ENCODE data around the gene ATP9A. TPM values are rescaled to one million over a fixed set of nuclear protein-coding genes. Genes with fewer than 3 reads are reported as not detected.

Gene ATP9A
- total RNA-seq, 1 experiment from 2014 or later: 7.3 TPM

DNA sequence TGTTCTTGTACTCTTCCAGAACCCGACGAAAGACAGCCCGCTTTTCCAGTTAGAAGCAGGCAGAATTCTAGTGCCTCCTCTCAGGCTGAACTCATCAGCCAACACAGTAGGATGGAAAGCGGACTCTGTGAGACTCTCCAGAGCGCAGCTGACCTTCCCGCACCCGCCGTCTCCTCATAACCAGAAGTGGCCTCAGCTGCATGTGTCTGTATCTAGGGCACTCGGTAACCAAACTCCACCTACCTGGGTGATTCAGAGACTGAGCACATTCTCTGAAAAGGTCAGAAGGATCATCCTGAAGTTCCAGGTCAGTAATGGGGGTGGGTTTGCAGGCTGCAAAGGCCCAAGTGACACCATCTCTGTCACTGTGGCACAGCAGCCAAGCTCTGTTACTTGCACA lies 158.9 kb downstream of the ATP9A start:
- no peaks in the 10 kb centered on the region for H3K4me1 Mint-ChIP-seq (ENCODE audit: insufficient read depth, unreplicated experiment)
- intact Hi-C loops (cut with micrococcal nuclease): no loop called here
- no peak overlapping the region for H3K27ac Mint-ChIP-seq (ENCODE audit: low read depth, unreplicated experiment)
- ChIA-PET POLR2A (no interaction called here), CTCF (interaction anchor here (1.4 to 2.4 kb wide), 4 partner anchors 10 to 622 kb away, joined by 3 to 17 read pairs (median 8); no protein-coding TSS in a partner anchor)
- peaks cover 5% of the 10 kb centered on the region for H3K36me3 Mint-ChIP-seq (ENCODE audit: insufficient read depth, unreplicated experiment)
- no peak for DNase-seq (ENCODE audit: unreplicated experiment)
- BruUV-seq (replicated peaks): no TSS peak
- H3K9me3 Mint-ChIP-seq (ENCODE audit: unreplicated experiment): no peaks in the 10 kb centered on the region
- no peaks in the 10 kb centered on the region for H3K27me3 Mint-ChIP-seq (ENCODE audit: insufficient read depth, unreplicated experiment)
- TF ChIP-seq, protein P1, sequence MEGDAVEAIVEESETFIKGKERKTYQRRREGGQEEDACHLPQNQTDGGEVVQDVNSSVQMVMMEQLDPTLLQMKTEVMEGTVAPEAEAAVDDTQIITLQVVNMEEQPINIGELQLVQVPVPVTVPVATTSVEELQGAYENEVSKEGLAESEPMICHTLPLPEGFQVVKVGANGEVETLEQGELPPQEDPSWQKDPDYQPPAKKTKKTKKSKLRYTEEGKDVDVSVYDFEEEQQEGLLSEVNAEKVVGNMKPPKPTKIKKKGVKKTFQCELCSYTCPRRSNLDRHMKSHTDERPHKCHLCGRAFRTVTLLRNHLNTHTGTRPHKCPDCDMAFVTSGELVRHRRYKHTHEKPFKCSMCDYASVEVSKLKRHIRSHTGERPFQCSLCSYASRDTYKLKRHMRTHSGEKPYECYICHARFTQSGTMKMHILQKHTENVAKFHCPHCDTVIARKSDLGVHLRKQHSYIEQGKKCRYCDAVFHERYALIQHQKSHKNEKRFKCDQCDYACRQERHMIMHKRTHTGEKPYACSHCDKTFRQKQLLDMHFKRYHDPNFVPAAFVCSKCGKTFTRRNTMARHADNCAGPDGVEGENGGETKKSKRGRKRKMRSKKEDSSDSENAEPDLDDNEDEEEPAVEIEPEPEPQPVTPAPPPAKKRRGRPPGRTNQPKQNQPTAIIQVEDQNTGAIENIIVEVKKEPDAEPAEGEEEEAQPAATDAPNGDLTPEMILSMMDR (IDR thresholded peaks at IDR 0.05; ENCODE audit: unreplicated experiment): no peak
- H3K4me3 Mint-ChIP-seq (ENCODE audit: unreplicated experiment): no peak overlapping the region

DNA sequence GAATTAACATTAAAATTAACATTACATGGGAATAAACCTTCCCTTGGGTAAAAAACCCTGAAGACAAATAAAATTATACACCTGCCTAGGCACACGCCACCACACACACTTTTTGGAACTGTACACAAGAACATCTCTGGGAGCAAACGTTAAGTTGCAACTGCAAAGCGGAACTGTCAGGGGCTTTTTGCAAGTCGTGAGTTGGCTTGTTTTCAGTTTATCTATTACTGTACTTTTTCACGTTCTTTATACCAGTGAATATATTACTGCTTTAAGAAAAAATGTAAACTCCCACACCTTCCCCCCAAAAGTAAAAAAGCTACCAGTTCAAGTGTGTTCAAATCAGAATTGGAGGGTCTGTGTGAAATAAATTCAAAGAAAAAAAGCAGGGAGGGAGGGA lies 160.1 kb downstream of the ATP9A start:
- ChIA-PET POLR2A (interaction anchor here (0.9 kb wide), 1 partner anchor 466 kb away, joined by 3 read pairs; no protein-coding TSS in a partner anchor), CTCF (interaction anchor here (0.6 to 2.4 kb wide), 10 partner anchors 11 to 1471 kb away, joined by 3 to 17 read pairs (median 3); no protein-coding TSS in a partner anchor)
- Mint-ChIP-seq H3K36me3 (ENCODE audit: insufficient read depth, unreplicated experiment) (peaks cover 5% of the 10 kb centered on the region), H3K27me3 (ENCODE audit: insufficient read depth, unreplicated experiment) (no peaks in the 10 kb centered on the region), H3K4me3 (ENCODE audit: unreplicated experiment) (no peak overlapping the region), H3K9me3 (ENCODE audit: unreplicated experiment) (no peaks in the 10 kb centered on the region), H3K4me1 (ENCODE audit: insufficient read depth, unreplicated experiment) (no peaks in the 10 kb centered on the region), H3K27ac (ENCODE audit: low read depth, unreplicated experiment) (no peak overlapping the region)
- intact Hi-C loops (cut with micrococcal nuclease): no loop called here
- TF ChIP-seq, protein P1 (IDR thresholded peaks at IDR 0.05; ENCODE audit: unreplicated experiment): no peak
- BruUV-seq (replicated peaks): no TSS peak
- no peak for DNase-seq (ENCODE audit: unreplicated experiment)

DNA sequence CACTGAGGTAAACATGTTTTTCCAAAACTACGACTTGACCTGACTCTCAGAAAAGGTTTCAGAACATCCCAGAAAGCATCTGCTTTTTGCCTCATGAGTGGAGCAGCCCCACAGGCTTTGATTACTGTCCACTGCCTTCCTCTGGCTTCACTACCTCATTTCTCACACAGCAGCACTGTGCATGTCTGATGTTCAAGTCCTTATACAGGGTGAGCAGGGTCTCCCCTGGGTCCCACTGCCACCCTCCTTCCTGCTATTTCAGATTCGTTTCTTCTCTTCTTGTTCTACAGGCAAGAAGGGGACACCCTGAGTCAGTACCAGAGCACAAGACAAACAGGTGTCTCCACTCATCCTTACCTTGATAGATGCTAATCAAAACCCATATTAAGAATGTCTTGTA lies 161.0 kb downstream of the ATP9A start:
- H3K27ac Mint-ChIP-seq (ENCODE audit: low read depth, unreplicated experiment): no peak overlapping the region
- BruUV-seq (replicated peaks): no TSS peak

DNA sequence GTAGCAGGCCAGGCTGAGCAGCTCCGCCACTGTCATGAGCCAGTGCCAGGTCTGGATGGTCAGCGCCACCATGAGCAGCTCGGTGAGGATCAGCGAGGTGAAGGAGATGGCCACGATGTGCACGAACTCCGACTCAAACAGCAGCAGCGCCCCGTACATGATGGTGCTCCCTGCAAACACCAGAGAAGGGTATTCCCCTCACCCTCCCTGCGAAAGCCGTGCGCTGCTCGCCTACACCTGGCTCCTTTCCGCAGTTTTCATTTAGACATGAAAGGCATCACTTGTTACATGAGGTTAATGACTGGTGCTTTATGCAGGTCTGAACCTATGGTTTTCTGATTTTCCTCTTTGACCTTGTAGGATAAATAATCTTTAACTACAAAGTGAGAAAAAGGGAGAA lies 163.3 kb downstream of the ATP9A start:
- Mint-ChIP-seq H3K4me1 (ENCODE audit: insufficient read depth, unreplicated experiment) (no peaks in the 10 kb centered on the region), H3K9me3 (ENCODE audit: unreplicated experiment) (no peaks in the 10 kb centered on the region), H3K27me3 (ENCODE audit: insufficient read depth, unreplicated experiment) (no peaks in the 10 kb centered on the region), H3K27ac (ENCODE audit: low read depth, unreplicated experiment) (no peak overlapping the region), H3K4me3 (ENCODE audit: unreplicated experiment) (no peak overlapping the region), H3K36me3 (ENCODE audit: insufficient read depth, unreplicated experiment) (peaks cover 2% of the 10 kb centered on the region)
- BruUV-seq (replicated peaks): no TSS peak
- intact Hi-C loops (cut with micrococcal nuclease): loop anchor here (5.0 kb wide), 1 partner anchor 298 kb away; no protein-coding TSS in a partner anchor
- TF ChIP-seq, protein P1 (IDR thresholded peaks at IDR 0.05; ENCODE audit: unreplicated experiment): no peak
- POLR2A ChIA-PET: no interaction called here
- no peak for DNase-seq (ENCODE audit: unreplicated experiment)
- CTCF ChIA-PET: interaction anchor here (0.6 to 2.9 kb wide), 8 partner anchors 9 to 277 kb away, joined by 3 to 18 read pairs (median 4); no protein-coding TSS in a partner anchor

More for the DNA sequence above, 161.0 kb downstream of the ATP9A start:
- Mint-ChIP-seq H3K36me3 (ENCODE audit: insufficient read depth, unreplicated experiment) (peaks cover 5% of the 10 kb centered on the region), H3K4me1 (ENCODE audit: insufficient read depth, unreplicated experiment) (no peaks in the 10 kb centered on the region), H3K9me3 (ENCODE audit: unreplicated experiment) (no peaks in the 10 kb centered on the region), H3K4me3 (ENCODE audit: unreplicated experiment) (no peak overlapping the region), H3K27me3 (ENCODE audit: insufficient read depth, unreplicated experiment) (no peaks in the 10 kb centered on the region)
- TF ChIP-seq, protein P1 (IDR thresholded peaks at IDR 0.05; ENCODE audit: unreplicated experiment): no peak
- intact Hi-C loops (cut with micrococcal nuclease): no loop called here
- POLR2A ChIA-PET: no interaction called here
- DNase-seq (ENCODE audit: unreplicated experiment): no peak
- CTCF ChIA-PET: no interaction called here

Measured in MCF 10A (cell line).